SK-N-SH treated with all-trans-retinoic acid at 6 μM for 48 hours (cell line): ENCODE data around the gene CAMK2B.

Experiments
- CREB5 ChIP-seq: fragments of 250-450 bp; sonication (Bioruptor Pico); IDR thresholded peaks from 2 replicates; pipeline ENCODE4 v1.5.1; 2020; ENCODE audit warnings: low read depth, mild to moderate bottlenecking, moderate library complexity
- PATZ1 ChIP-seq: fragments of 250-450 bp; sonication (Bioruptor Pico); IDR thresholded peaks from 2 replicates; pipeline ENCODE4 v1.8.0; 2020; ENCODE audit warnings: mild to moderate bottlenecking, moderate library complexity, borderline replicate concordance

- no peak for TF ChIP-seq CREB5 (CRISPR knock-in tag)
- TF ChIP-seq PATZ1 (CRISPR knock-in tag): no peak
Measured at GRCh38 chr7:44256459-44256858, 68.9 kb downstream of the CAMK2B start.
